ENCODE measurements around the gene ADD1.
"Not testable (repeated sequence)": the region's sequence is repeated elsewhere in the genome, so short reads cannot be mapped to it uniquely, and the experiment has no call there.

Gene ADD1

DNA sequence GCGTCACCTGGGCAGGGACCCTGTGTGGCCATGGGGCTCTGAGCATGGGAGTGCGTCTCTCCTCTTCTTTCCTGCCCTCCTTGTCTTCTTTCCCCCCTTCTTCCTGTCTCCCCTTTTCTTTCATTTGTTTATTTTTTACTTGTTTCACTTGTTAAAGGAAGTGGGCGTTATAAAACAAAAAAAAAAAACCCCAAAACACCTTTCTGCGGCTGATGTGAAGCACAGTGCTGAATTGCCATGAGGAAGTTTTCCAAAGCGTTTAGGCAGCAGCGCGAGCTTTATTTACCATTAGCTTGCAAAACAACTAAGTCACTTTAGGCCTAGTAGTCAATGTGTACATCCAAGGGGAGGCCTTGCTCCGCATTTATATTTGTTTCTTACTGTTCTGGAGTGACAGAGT lies 62.6 kb downstream of the ADD1 start:
- Mint-ChIP-seq H3K4me3 (no peak overlapping the region), H3K27ac (peak overlapping the region; percentile 64), H3K36me3 (ENCODE audit: low read depth) (peaks cover 55% of the 10 kb centered on the region), H3K4me1 (ENCODE audit: low read depth) (peaks cover 7% of the 10 kb centered on the region), H3K9me3 (no peaks in the 10 kb centered on the region), H3K27me3 (ENCODE audit: low read depth) (no peaks in the 10 kb centered on the region)
- no peak for DNase-seq (ENCODE audit: low spot score)

DNA sequence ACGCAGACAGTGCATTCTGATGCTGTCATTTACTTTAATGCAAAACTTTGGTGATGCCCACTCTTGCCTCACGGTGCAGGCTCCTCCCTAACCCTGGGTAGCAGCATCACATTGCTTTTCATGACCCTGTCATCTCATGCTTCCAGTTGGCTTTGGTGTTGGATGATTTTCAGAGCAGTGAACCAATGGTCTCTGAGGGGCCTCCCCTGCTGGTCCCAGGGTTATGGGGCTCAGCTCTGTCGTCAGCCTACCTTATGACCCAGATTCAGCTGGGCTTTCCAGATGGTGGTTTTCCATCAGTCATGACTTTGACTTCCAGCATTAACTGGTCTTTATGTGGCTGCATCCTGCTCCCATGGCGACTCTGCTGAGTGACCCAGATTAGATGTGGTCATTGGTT lies 63.6 kb downstream of the ADD1 start:
- DNase-seq (ENCODE audit: low spot score) = no peak
- Mint-ChIP-seq H3K4me1 (ENCODE audit: low read depth) (peaks cover 7% of the 10 kb centered on the region), H3K9me3 (no peaks in the 10 kb centered on the region), H3K27me3 (ENCODE audit: low read depth) (no peaks in the 10 kb centered on the region), H3K27ac (no peak overlapping the region), H3K4me3 (no peak overlapping the region), H3K36me3 (ENCODE audit: low read depth) (peaks cover 54% of the 10 kb centered on the region)

- H3K4me3 Mint-ChIP-seq = no peak overlapping the region
- H3K27ac Mint-ChIP-seq = no peak overlapping the region
- peaks cover 7% of the 10 kb centered on the region for H3K4me1 Mint-ChIP-seq (ENCODE audit: low read depth)
- DNase-seq (ENCODE audit: low spot score) = no peak
- H3K36me3 Mint-ChIP-seq (ENCODE audit: low read depth) = peaks cover 54% of the 10 kb centered on the region
- H3K9me3 Mint-ChIP-seq = no peaks in the 10 kb centered on the region
- H3K27me3 Mint-ChIP-seq (ENCODE audit: low read depth) = no peaks in the 10 kb centered on the region
Observed at GRCh38 chr4:2907706-2908293, 64.2 kb downstream of the ADD1 start.

DNA sequence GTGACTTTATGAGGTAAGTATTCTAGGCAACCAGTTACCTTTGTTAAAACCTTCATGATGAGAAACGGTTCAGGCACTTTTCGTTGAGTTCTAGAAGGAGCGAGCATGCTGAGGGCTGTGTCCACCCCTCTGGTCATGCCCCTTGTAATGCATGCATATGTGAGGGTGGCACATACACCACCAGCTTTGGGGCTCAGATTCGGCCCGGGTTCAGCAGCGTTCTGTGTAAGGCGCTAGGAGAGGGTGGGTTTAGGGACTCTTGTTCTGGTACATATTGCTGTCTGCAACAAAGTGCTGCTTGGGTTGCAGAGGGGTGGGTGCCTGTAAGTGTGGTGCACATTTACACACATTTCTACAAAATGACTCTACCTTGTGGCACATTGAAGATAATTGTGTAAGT lies 65.0 kb downstream of the ADD1 start:
- Mint-ChIP-seq H3K27ac (no peak overlapping the region), H3K4me3 (no peak overlapping the region), H3K36me3 (ENCODE audit: low read depth) (peaks cover 51% of the 10 kb centered on the region)

GRCh38 chr4:2909583-2909982 lies 65.9 kb downstream of the ADD1 start:
- H3K4me3 Mint-ChIP-seq = no peak overlapping the region

More for the DNA sequence above, 65.0 kb downstream of the ADD1 start:
- no peaks in the 10 kb centered on the region for H3K27me3 Mint-ChIP-seq (ENCODE audit: low read depth)
- H3K4me1 Mint-ChIP-seq (ENCODE audit: low read depth) = peaks cover 7% of the 10 kb centered on the region
- no peaks in the 10 kb centered on the region for H3K9me3 Mint-ChIP-seq
- no peak for DNase-seq (ENCODE audit: low spot score)

GRCh38 chr4:2910409-2910808 lies 66.8 kb downstream of the ADD1 start:
- Mint-ChIP-seq H3K9me3 (no peaks in the 10 kb centered on the region), H3K27ac (no peak overlapping the region), H3K27me3 (ENCODE audit: low read depth) (no peaks in the 10 kb centered on the region), H3K4me3 (no peak overlapping the region), H3K4me1 (ENCODE audit: low read depth) (peaks cover 9% of the 10 kb centered on the region), H3K36me3 (ENCODE audit: low read depth) (peaks cover 52% of the 10 kb centered on the region)
- DNase-seq (ENCODE audit: low spot score) = no peak

More at GRCh38 chr4:2909583-2909982, 65.9 kb downstream of the ADD1 start:
- no peaks in the 10 kb centered on the region for H3K9me3 Mint-ChIP-seq
- H3K27ac Mint-ChIP-seq = no peak overlapping the region
- H3K4me1 Mint-ChIP-seq (ENCODE audit: low read depth) = peaks cover 9% of the 10 kb centered on the region
- no peaks in the 10 kb centered on the region for H3K27me3 Mint-ChIP-seq (ENCODE audit: low read depth)
- DNase-seq (ENCODE audit: low spot score) = no peak
- H3K36me3 Mint-ChIP-seq (ENCODE audit: low read depth) = peaks cover 51% of the 10 kb centered on the region

GRCh38 chr4:2911868-2912267 lies 68.2 kb downstream of the ADD1 start:
- Mint-ChIP-seq H3K36me3 (ENCODE audit: low read depth) (peaks cover 52% of the 10 kb centered on the region), H3K27me3 (ENCODE audit: low read depth) (no peaks in the 10 kb centered on the region), H3K4me1 (ENCODE audit: low read depth) (peaks cover 1% of the 10 kb centered on the region), H3K4me3 (no peak overlapping the region), H3K27ac (peak overlapping the region; percentile 10), H3K9me3 (peaks cover 4% of the 10 kb centered on the region)
- no peak for DNase-seq (ENCODE audit: low spot score)

DNA sequence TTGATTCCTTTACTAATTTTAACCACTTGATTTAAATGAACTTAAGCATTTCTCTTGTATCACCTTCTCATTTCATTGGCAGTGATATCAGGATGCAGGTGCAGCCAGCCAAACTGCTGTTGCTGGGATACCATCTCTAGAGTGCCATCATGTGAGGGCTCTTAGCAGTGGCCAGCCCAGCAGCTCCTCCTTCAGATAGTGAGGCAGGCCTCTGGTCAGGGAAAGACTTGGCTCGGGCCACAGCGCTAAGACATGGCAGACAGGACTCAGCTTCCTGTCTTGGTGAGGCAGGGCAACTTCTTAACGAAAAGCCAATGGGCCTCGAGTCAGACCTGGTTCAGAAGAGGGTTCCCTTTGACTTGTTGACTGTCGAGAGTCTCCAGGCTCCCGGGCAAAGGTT lies 69.5 kb downstream of the ADD1 start:
- Mint-ChIP-seq H3K4me1 (ENCODE audit: low read depth) (peaks cover 12% of the 10 kb centered on the region), H3K27me3 (ENCODE audit: low read depth) (no peaks in the 10 kb centered on the region), H3K4me3 (no peak overlapping the region), H3K9me3 (peaks cover 10% of the 10 kb centered on the region), H3K27ac (no peak overlapping the region), H3K36me3 (ENCODE audit: low read depth) (peaks cover 60% of the 10 kb centered on the region)
- DNase-seq (ENCODE audit: low spot score) = no peak

DNA sequence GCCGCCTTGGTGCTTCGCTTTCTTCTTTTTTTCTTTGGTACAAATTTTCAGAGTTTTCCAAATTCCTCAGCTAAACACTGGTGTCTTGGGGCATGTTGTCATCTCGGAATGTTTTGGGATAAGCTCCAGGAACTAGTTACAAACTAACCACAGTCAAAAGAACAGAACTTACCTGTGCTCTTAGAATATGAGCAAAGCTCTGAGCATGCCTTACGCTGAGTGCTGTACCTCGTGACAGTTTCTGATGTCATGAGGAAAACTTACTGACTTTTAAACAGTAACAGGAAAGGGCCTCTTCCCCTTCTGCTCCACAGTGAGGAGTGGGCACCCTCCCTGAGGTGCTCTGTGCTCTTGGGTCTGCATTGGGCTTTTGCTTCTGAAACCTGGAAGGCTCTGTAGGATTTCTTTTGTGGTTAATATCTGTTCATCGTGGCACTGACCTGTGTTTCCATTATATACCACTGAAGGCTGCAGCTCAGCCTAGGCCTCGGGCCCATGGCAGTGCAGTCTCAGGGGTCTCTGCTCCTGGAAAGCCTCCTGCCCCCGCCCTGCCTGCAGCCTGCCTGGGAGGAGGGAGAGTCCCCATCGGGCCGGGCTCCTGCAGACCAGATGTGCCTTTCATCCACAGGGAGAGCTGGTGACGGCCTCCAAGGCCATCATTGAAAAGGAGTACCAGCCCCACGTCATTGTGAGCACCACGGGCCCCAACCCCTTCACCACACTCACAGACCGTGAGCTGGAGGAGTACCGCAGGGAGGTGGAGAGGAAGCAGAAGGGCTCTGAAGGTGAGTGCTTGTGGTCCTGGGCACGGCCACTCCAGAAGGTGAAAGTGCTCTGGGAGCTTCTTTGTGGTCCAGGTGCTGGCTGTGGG lies 70.8 kb downstream of the ADD1 start:
- no peak overlapping the region for H3K4me3 Mint-ChIP-seq
- no peaks in the 10 kb centered on the region for H3K27me3 Mint-ChIP-seq (ENCODE audit: low read depth)
- H3K9me3 Mint-ChIP-seq = peaks cover 17% of the 10 kb centered on the region
- peaks cover 60% of the 10 kb centered on the region for H3K36me3 Mint-ChIP-seq (ENCODE audit: low read depth)
- H3K4me1 Mint-ChIP-seq (ENCODE audit: low read depth) = peaks cover 15% of the 10 kb centered on the region
- H3K27ac Mint-ChIP-seq = no peak overlapping the region
- no peak for DNase-seq (ENCODE audit: low spot score)

GRCh38 chr4:2915789-2916188 lies 72.1 kb downstream of the ADD1 start:
- no peak overlapping the region for H3K4me3 Mint-ChIP-seq
- H3K27ac Mint-ChIP-seq = no peak overlapping the region
- no peaks in the 10 kb centered on the region for H3K27me3 Mint-ChIP-seq (ENCODE audit: low read depth)

GRCh38 chr4:2916696-2917095 lies 73.1 kb downstream of the ADD1 start:
- H3K9me3 Mint-ChIP-seq = peaks cover 23% of the 10 kb centered on the region
- not testable (repeated sequence) for H3K27me3 Mint-ChIP-seq (ENCODE audit: low read depth); DNase-seq (ENCODE audit: low spot score); H3K4me3 Mint-ChIP-seq; H3K27ac Mint-ChIP-seq
- H3K4me1 Mint-ChIP-seq (ENCODE audit: low read depth) = peaks cover 22% of the 10 kb centered on the region
- H3K36me3 Mint-ChIP-seq (ENCODE audit: low read depth) = peaks cover 71% of the 10 kb centered on the region

More at GRCh38 chr4:2915789-2916188, 72.1 kb downstream of the ADD1 start:
- Mint-ChIP-seq H3K4me1 (ENCODE audit: low read depth) (peaks cover 16% of the 10 kb centered on the region), H3K36me3 (ENCODE audit: low read depth) (peaks cover 67% of the 10 kb centered on the region), H3K9me3 (peaks cover 23% of the 10 kb centered on the region)
- DNase-seq (ENCODE audit: low spot score) = no peak

- Mint-ChIP-seq H3K4me1 (ENCODE audit: low read depth) (peaks cover 34% of the 10 kb centered on the region), H3K9me3 (peaks cover 23% of the 10 kb centered on the region), H3K36me3 (ENCODE audit: low read depth) (peaks cover 78% of the 10 kb centered on the region)
- H3K27ac Mint-ChIP-seq; DNase-seq (ENCODE audit: low spot score); H3K4me3 Mint-ChIP-seq; H3K27me3 Mint-ChIP-seq (ENCODE audit: low read depth): not testable (repeated sequence)
Observed at GRCh38 chr4:2918300-2918699, 74.7 kb downstream of the ADD1 start.

DNA sequence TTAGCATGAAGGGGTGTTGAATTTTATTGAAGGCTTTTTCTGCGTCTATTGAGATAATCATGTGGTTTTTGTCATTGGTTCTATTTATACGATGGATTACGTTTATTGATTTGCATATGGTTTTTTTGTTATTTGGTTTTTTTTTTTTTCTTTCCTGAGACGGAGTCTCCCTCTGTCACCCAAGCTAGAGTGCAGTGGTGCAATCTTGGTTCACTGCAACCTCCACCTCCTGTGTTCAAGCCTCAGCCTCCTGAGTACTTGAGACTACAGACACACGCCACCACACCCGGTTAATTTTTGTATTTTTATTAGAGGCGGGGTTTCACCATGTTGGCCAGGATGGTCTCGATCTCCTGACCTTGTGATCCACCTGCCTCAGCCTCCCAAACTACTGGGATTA lies 75.1 kb downstream of the ADD1 start:
- Mint-ChIP-seq H3K36me3 (ENCODE audit: low read depth) (peaks cover 80% of the 10 kb centered on the region), H3K4me1 (ENCODE audit: low read depth) (peaks cover 38% of the 10 kb centered on the region), H3K9me3 (peaks cover 23% of the 10 kb centered on the region)
- DNase-seq (ENCODE audit: low spot score); H3K27ac Mint-ChIP-seq; H3K4me3 Mint-ChIP-seq; H3K27me3 Mint-ChIP-seq (ENCODE audit: low read depth): not testable (repeated sequence)

GRCh38 chr4:2922453-2923101 lies 78.9 kb downstream of the ADD1 start:
- H3K4me3 Mint-ChIP-seq = peak overlapping the region; percentile 27
- H3K4me1 Mint-ChIP-seq (ENCODE audit: low read depth) = peaks cover 31% of the 10 kb centered on the region
- peaks cover 65% of the 10 kb centered on the region for H3K36me3 Mint-ChIP-seq (ENCODE audit: low read depth)
- peaks cover 14% of the 10 kb centered on the region for H3K9me3 Mint-ChIP-seq
- not testable (repeated sequence) for H3K27me3 Mint-ChIP-seq (ENCODE audit: low read depth); DNase-seq (ENCODE audit: low spot score)
- peak overlapping the region; percentile 65 for H3K27ac Mint-ChIP-seq

Data from T-helper 2 cell treated with Interferon-gamma antibody and Interleukin-4, amounts not matched to agents 5 μg/mL and 100 μg/mL, for 36 hours (primary cell).